ENCODE data around the gene OR52B2.

Gene OR52B2

DNA sequence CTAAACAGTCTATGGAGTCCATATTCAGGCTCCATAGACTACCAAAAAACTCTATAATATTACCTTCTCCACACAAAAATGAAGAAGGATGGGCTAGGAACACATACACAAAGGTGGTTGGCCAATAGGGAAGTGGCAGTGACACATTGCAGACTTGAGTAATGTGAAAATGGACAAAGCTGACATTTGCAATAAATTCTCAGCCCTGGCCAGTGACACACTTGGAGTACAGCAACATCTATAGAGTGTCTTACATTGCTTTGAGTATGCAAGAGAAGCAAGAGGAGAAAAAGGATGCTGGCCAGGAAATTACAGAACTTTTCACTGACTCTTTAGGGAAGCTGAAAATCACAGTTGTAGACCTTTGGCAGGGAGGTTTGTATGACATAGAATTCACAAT lies 21.6 kb upstream of the OR52B2 start:
- Histone ChIP-seq H3K9me3 (ENCODE audit: insufficient read depth, low read depth, low read length) (no peaks in the 10 kb centered on the region), H3K9ac (ENCODE audit: low read depth, low read length, poor library complexity, severe bottlenecking) (no peak overlapping the region), H4K20me1 (ENCODE audit: insufficient read depth, low read length, poor library complexity, severe bottlenecking) (no peaks in the 10 kb centered on the region), H3K27me3 (ENCODE audit: insufficient read depth, low read length, poor library complexity, severe bottlenecking) (no peaks in the 10 kb centered on the region), H3K4me1 (ENCODE audit: insufficient read depth, low read length, poor library complexity, severe bottlenecking) (peaks cover 8% of the 10 kb centered on the region), H3F3A (ENCODE audit: low read depth) (no peaks in the 10 kb centered on the region), H2AFZ (ENCODE audit: low read length) (no peak overlapping the region), H3K9me2 (replicated peaks; ENCODE audit: low read depth, low read length) (no peaks in the 10 kb centered on the region), H3K79me2 (ENCODE audit: insufficient read depth, low read length) (no peaks in the 10 kb centered on the region), H3K36me3 (ENCODE audit: insufficient read depth, low read length) (no peaks in the 10 kb centered on the region), H3K4me3 (ENCODE audit: low read length, poor library complexity, severe bottlenecking) (no peak overlapping the region), H3K4me2 (ENCODE audit: low read depth, low read length, poor library complexity, severe bottlenecking) (no peak overlapping the region)
- no peak for TF ChIP-seq EZH2phosphoT487 (IDR thresholded peaks at IDR 0.05; ENCODE audit: borderline replicate concordance)
- TF ChIP-seq, protein P1, sequence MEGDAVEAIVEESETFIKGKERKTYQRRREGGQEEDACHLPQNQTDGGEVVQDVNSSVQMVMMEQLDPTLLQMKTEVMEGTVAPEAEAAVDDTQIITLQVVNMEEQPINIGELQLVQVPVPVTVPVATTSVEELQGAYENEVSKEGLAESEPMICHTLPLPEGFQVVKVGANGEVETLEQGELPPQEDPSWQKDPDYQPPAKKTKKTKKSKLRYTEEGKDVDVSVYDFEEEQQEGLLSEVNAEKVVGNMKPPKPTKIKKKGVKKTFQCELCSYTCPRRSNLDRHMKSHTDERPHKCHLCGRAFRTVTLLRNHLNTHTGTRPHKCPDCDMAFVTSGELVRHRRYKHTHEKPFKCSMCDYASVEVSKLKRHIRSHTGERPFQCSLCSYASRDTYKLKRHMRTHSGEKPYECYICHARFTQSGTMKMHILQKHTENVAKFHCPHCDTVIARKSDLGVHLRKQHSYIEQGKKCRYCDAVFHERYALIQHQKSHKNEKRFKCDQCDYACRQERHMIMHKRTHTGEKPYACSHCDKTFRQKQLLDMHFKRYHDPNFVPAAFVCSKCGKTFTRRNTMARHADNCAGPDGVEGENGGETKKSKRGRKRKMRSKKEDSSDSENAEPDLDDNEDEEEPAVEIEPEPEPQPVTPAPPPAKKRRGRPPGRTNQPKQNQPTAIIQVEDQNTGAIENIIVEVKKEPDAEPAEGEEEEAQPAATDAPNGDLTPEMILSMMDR (conservative IDR thresholded peaks at IDR 0.05; ENCODE audit: low read length) = no peak

GRCh38 chr11:6175440-6175839 lies 5.3 kb upstream of the OR52B2 start:
- no peaks in the 10 kb centered on the region for H3K36me3 ChIP-seq (ENCODE audit: insufficient read depth, low read length)
- H3K4me2 ChIP-seq (ENCODE audit: low read depth, low read length, poor library complexity, severe bottlenecking) = no peak overlapping the region
- no peaks in the 10 kb centered on the region for H3K9me2 ChIP-seq (replicated peaks; ENCODE audit: low read depth, low read length)
- H3K79me2 ChIP-seq (ENCODE audit: insufficient read depth, low read length) = no peaks in the 10 kb centered on the region
- H3K9me3 ChIP-seq (ENCODE audit: insufficient read depth, low read depth, low read length) = no peaks in the 10 kb centered on the region
- no peak for TF ChIP-seq EZH2phosphoT487 (IDR thresholded peaks at IDR 0.05; ENCODE audit: borderline replicate concordance)
- TF ChIP-seq, protein P1 (conservative IDR thresholded peaks at IDR 0.05; ENCODE audit: low read length) = no peak
- H3F3A ChIP-seq (ENCODE audit: low read depth) = no peaks in the 10 kb centered on the region
- H3K9ac ChIP-seq (ENCODE audit: low read depth, low read length, poor library complexity, severe bottlenecking) = no peak overlapping the region
- H2AFZ ChIP-seq (ENCODE audit: low read length) = no peak overlapping the region
- no peak overlapping the region for H3K4me3 ChIP-seq (ENCODE audit: low read length, poor library complexity, severe bottlenecking)
- H3K4me1 ChIP-seq (ENCODE audit: insufficient read depth, low read length, poor library complexity, severe bottlenecking) = no peaks in the 10 kb centered on the region
- H3K27me3 ChIP-seq (ENCODE audit: insufficient read depth, low read length, poor library complexity, severe bottlenecking) = no peaks in the 10 kb centered on the region
- no peaks in the 10 kb centered on the region for H4K20me1 ChIP-seq (ENCODE audit: insufficient read depth, low read length, poor library complexity, severe bottlenecking)

DNA sequence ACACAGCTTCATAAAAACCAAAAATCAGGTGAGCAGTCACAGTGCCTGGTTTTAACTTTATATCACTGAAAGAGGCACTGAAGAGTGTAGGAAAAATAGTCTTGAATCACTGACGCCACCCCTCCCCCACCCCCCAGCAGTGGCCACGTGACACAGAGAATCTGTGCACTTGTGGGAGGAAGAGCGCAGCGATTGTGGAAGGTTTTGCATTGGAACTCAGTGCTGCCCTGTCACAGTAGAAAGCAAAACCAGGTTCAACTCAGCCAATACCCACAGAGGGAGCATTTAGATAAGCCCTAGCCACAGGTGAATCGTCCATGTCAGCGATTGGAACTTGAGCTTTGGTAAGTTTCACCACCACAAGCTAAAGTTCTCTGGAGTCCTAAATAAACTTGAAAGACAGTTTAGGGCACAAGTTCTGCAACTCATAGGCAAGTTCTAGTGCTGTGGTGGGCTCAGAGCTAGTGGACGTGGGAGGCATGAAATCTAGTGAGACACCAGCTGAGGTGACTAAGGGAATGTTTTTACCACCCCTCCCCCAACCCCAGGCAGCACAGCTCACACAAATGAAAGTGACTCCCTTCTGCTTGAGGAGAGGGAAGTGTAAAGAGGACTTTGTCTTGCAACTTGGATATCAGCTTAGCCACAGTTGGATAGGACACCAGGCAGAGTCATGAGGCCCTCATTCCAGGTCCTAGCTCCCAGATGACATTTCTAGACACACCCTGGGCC lies 13.3 kb downstream of the OR52B2 start:
- H2AFZ ChIP-seq (ENCODE audit: low read length) = no peak overlapping the region
- H3F3A ChIP-seq (ENCODE audit: low read depth) = no peaks in the 10 kb centered on the region
- no peaks in the 10 kb centered on the region for H3K4me1 ChIP-seq (ENCODE audit: insufficient read depth, low read length, poor library complexity, severe bottlenecking)
- H3K27me3 ChIP-seq (ENCODE audit: insufficient read depth, low read length, poor library complexity, severe bottlenecking) = no peaks in the 10 kb centered on the region
- no peak overlapping the region for H3K4me2 ChIP-seq (ENCODE audit: low read depth, low read length, poor library complexity, severe bottlenecking)
- H3K4me3 ChIP-seq (ENCODE audit: low read length, poor library complexity, severe bottlenecking) = no peak overlapping the region
- H3K9me3 ChIP-seq (ENCODE audit: insufficient read depth, low read depth, low read length) = no peaks in the 10 kb centered on the region
- no peaks in the 10 kb centered on the region for H4K20me1 ChIP-seq (ENCODE audit: insufficient read depth, low read length, poor library complexity, severe bottlenecking)
- no peaks in the 10 kb centered on the region for H3K36me3 ChIP-seq (ENCODE audit: insufficient read depth, low read length)
- no peaks in the 10 kb centered on the region for H3K79me2 ChIP-seq (ENCODE audit: insufficient read depth, low read length)
- H3K9me2 ChIP-seq (replicated peaks; ENCODE audit: low read depth, low read length) = no peaks in the 10 kb centered on the region
- no peak overlapping the region for H3K9ac ChIP-seq (ENCODE audit: low read depth, low read length, poor library complexity, severe bottlenecking)
- TF ChIP-seq, protein P1 (conservative IDR thresholded peaks at IDR 0.05; ENCODE audit: low read length) = no peak
- TF ChIP-seq EZH2phosphoT487 (IDR thresholded peaks at IDR 0.05; ENCODE audit: borderline replicate concordance) = no peak
